ENCODE data around the gene CXCL1. TPM values are rescaled to one million over a fixed set of nuclear protein-coding genes. Genes with fewer than 3 reads are reported as not detected.

The CXCL1 gene
- not detected for total RNA-seq

- Mint-ChIP-seq H3K9me3 (no peaks in the 10 kb centered on the region), H3K36me3 (ENCODE audit: low read depth) (no peaks in the 10 kb centered on the region), H3K27ac (no peak within 1 kb of the TSS), H3K27me3 (ENCODE audit: low read depth) (peaks cover 30% of the 10 kb centered on the region), H3K4me1 (ENCODE audit: low read depth) (peaks cover 3% of the 10 kb centered on the region), H3K4me3 (no peak within 1 kb of the TSS)
- intact Hi-C loops (cut with micrococcal nuclease) = loop anchor here (10.0 kb wide), 1 partner anchor 225 kb away; the partner anchor contains the start of gene CXCL2
- no peak for DNase-seq
- CTCF ChIA-PET = no interaction called here
Observed at GRCh38 chr4:73869130-73870055, at the start of gene CXCL1. TSS of gene CXCL1 (plus strand) at chr4:73869393. CDS start at chr4:73869471, 78 bp downstream.

GRCh38 chr4:73821325-73821724 lies 47.9 kb upstream of the CXCL1 start:
- intact Hi-C loops (cut with micrococcal nuclease) = no loop called here
- H3K4me1 Mint-ChIP-seq (ENCODE audit: low read depth) = no peaks in the 10 kb centered on the region
- no peaks in the 10 kb centered on the region for H3K36me3 Mint-ChIP-seq (ENCODE audit: low read depth)
- CTCF ChIA-PET = no interaction called here
- H3K27me3 Mint-ChIP-seq (ENCODE audit: low read depth) = peaks cover 3% of the 10 kb centered on the region
- H3K4me3 Mint-ChIP-seq = no peak overlapping the region
- H3K27ac Mint-ChIP-seq = no peak overlapping the region
- no peaks in the 10 kb centered on the region for H3K9me3 Mint-ChIP-seq
- DNase-seq = no peak

GRCh38 chr4:73822389-73822788 lies 46.8 kb upstream of the CXCL1 start:
- CTCF ChIA-PET = no interaction called here
- Mint-ChIP-seq H3K27me3 (ENCODE audit: low read depth) (peaks cover 3% of the 10 kb centered on the region), H3K36me3 (ENCODE audit: low read depth) (no peaks in the 10 kb centered on the region), H3K9me3 (no peaks in the 10 kb centered on the region), H3K27ac (no peak overlapping the region), H3K4me3 (no peak overlapping the region), H3K4me1 (ENCODE audit: low read depth) (no peaks in the 10 kb centered on the region)
- intact Hi-C loops (cut with micrococcal nuclease) = no loop called here
- no peak for DNase-seq

- H3K4me1 Mint-ChIP-seq (ENCODE audit: low read depth) = no peaks in the 10 kb centered on the region
- H3K36me3 Mint-ChIP-seq (ENCODE audit: low read depth) = no peaks in the 10 kb centered on the region
- peaks cover 3% of the 10 kb centered on the region for H3K27me3 Mint-ChIP-seq (ENCODE audit: low read depth)
- CTCF ChIA-PET = no interaction called here
- intact Hi-C loops (cut with micrococcal nuclease) = no loop called here
- H3K4me3 Mint-ChIP-seq = no peak overlapping the region
- DNase-seq = no peak
- no peak overlapping the region for H3K27ac Mint-ChIP-seq
- peaks cover 2% of the 10 kb centered on the region for H3K9me3 Mint-ChIP-seq
Observed at GRCh38 chr4:73822812-73823504, 46.2 kb upstream of the CXCL1 start.

DNA sequence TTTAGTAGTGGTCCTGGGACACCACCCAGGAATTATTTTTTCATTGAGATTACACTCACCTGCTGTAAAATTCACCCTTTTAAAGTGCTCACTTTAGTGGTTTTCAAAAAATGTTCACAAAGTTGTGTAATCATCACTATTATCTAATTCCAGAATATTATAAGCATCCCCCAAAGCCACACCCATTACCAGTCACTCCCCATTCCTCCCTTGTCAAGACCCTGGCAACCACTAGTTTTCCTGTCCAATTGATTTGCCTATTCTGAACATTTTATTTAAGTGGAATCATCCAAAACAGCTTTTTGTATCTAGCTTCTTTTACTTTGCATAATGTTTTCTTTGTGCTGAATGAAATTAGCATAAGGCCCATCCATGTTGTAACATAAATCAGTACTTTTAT lies 45.4 kb upstream of the CXCL1 start:
- DNase-seq = no peak
- peaks cover 3% of the 10 kb centered on the region for H3K27me3 Mint-ChIP-seq (ENCODE audit: low read depth)
- H3K27ac Mint-ChIP-seq = no peak overlapping the region
- H3K9me3 Mint-ChIP-seq = peaks cover 2% of the 10 kb centered on the region
- no peaks in the 10 kb centered on the region for H3K36me3 Mint-ChIP-seq (ENCODE audit: low read depth)
- CTCF ChIA-PET = no interaction called here
- intact Hi-C loops (cut with micrococcal nuclease) = no loop called here
- no peak overlapping the region for H3K4me3 Mint-ChIP-seq
- no peaks in the 10 kb centered on the region for H3K4me1 Mint-ChIP-seq (ENCODE audit: low read depth)

DNA sequence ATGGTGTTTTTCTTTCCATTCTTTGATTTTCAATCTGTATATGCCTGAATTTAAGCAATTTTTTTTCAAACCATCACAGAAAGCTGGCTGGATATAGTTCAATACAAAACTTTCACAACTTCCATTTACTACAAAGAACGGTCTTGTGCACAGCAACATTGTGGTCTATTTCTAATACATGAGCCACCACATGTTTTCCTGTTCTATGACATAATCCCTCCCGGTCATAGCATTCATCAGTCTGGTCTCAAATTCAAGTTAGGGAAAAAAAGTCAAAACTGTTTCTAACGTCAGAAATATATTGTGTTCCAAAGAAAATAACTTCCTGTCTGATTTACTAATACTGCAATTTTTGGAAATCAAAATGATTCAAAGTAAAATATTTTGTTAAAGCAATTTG lies 40.2 kb upstream of the CXCL1 start:
- CTCF ChIA-PET = no interaction called here
- Mint-ChIP-seq H3K27ac (no peak overlapping the region), H3K4me3 (no peak overlapping the region), H3K27me3 (ENCODE audit: low read depth) (peaks cover 3% of the 10 kb centered on the region), H3K36me3 (ENCODE audit: low read depth) (no peaks in the 10 kb centered on the region), H3K4me1 (ENCODE audit: low read depth) (no peaks in the 10 kb centered on the region), H3K9me3 (peaks cover 2% of the 10 kb centered on the region)
- DNase-seq = no peak
- intact Hi-C loops (cut with micrococcal nuclease) = no loop called here

DNA sequence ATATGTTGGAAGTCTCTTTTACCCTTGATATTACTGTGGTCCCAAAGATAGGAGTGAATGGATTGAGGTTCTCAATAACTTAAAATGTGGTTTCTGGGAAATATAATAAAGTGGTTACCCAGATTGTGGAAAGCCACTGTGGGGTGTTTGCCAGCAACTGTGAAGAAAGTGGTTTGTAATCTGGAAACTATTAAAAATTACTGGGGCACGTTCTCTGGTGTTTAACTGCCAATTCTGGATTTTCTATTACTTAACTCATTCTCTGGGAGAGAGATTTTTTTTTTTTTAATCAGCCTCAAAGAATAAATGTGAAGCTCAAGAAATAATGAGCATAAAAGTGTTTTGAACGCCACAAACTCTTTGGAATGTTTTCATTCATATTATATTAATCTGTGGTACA lies 37.6 kb upstream of the CXCL1 start:
- intact Hi-C loops (cut with micrococcal nuclease) = no loop called here
- Mint-ChIP-seq H3K9me3 (peaks cover 2% of the 10 kb centered on the region), H3K27me3 (ENCODE audit: low read depth) (no peaks in the 10 kb centered on the region), H3K36me3 (ENCODE audit: low read depth) (no peaks in the 10 kb centered on the region), H3K4me1 (ENCODE audit: low read depth) (no peaks in the 10 kb centered on the region), H3K27ac (no peak overlapping the region), H3K4me3 (no peak overlapping the region)
- DNase-seq = no peak
- CTCF ChIA-PET = no interaction called here

DNA sequence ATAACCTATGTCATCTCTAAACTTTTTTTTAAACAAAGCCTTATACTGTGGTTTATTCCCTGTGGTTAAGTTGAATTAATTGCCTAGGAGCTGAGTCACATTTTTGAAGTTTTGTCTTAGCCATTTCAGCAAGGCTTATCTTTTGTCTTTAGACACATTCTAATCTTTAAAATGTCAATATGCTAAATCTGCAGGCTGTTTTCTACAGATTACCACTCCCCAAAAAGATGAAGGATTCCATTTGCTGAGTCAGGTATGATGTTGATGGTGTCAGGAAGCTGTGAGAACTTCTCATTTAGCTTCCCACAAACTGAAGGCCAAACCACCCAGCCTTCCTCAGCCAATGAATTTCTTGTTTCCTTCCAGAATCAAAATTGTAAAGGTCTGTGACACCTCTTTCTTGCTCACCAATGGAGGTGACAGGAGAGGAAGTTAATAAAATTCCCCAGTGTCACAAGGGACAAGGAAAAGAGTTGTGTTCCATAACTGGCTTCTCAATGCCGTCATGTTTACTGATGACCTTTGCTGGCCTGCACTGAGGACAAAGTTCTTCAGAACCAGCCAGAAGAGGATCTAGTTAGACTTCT lies 36.4 kb upstream of the CXCL1 start:
- Mint-ChIP-seq H3K4me3 (no peak overlapping the region), H3K27me3 (ENCODE audit: low read depth) (peaks cover 8% of the 10 kb centered on the region), H3K4me1 (ENCODE audit: low read depth) (peaks cover 2% of the 10 kb centered on the region), H3K36me3 (ENCODE audit: low read depth) (no peaks in the 10 kb centered on the region), H3K27ac (no peak overlapping the region), H3K9me3 (peaks cover 2% of the 10 kb centered on the region)
- intact Hi-C loops (cut with micrococcal nuclease) = no loop called here
- DNase-seq = no peak
- CTCF ChIA-PET = interaction anchor here (0.5 kb wide), 1 partner anchor 302 kb away, joined by 3 read pairs; no protein-coding TSS in a partner anchor

DNA sequence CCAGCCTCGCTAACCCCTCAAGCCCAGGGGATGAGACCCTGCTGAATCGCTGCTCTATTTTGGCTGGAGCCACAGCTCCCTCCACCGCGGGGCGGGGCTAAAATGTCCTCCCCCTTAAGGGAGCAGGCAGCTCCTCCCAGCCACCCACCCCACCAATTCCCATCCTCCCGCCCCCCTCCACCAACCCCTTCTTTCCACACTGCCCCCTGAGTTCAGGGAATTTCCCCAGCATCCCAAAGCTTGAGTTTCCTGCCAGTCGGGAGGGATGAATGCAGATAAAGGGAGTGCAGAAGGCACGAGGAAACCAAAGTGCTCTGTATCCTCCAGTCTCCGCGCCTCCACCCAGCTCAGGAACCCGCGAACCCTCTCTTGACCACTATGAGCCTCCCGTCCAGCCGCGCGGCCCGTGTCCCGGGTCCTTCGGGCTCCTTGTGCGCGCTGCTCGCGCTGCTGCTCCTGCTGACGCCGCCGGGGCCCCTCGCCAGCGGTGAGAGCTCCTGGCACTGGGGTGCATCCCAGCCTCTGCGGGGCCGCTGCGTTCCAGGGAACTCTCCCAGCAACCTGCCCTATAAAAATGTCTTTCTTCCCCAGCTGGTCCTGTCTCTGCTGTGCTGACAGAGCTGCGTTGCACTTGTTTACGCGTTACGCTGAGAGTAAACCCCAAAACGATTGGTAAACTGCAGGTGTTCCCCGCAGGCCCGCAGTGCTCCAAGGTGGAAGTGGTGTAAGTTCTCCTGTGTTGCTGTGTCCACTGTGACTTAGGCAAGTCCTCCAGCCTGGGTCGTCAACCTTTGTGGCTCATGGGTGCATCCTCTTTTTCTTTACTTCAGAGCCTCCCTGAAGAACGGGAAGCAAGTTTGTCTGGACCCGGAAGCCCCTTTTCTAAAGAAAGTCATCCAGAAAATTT lies 32.6 kb upstream of the CXCL1 start, which contains the start of gene CXCL6:
CXCL6 (plus strand) TSS at position 306 of the 907 bp plus-strand sequence; CDS start at position 379, 73 bp downstream.
- Mint-ChIP-seq H3K27ac (no peak within 1 kb of the TSS), H3K4me3 (no peak within 1 kb of the TSS), H3K36me3 (ENCODE audit: low read depth) (no peaks in the 10 kb centered on the region), H3K27me3 (ENCODE audit: low read depth) (peaks cover 24% of the 10 kb centered on the region), H3K9me3 (no peaks in the 10 kb centered on the region), H3K4me1 (ENCODE audit: low read depth) (peaks cover 2% of the 10 kb centered on the region)
- CTCF ChIA-PET = no interaction called here
- no peak for DNase-seq
- intact Hi-C loops (cut with micrococcal nuclease) = no loop called here

DNA sequence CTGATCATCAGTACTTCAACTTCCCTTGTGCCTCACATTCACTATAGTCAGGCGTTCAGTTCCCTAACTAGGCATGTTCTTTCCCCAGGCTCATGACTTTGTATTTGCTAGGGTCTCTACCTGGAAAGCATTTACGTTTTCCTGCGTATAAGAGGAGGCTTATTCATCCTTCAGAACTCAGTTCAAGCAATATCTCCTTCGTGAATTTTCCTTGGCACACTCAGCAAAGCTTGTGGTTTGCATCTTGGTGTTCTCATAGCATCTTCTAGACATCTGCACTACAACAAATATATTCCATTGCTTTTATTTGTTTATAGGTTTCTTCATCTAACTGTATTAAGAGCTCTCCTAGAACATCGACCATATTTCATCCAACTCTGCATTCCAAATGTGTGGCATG lies 30.1 kb upstream of the CXCL1 start:
- no peak overlapping the region for H3K27ac Mint-ChIP-seq
- peaks cover 2% of the 10 kb centered on the region for H3K4me1 Mint-ChIP-seq (ENCODE audit: low read depth)
- peaks cover 28% of the 10 kb centered on the region for H3K27me3 Mint-ChIP-seq (ENCODE audit: low read depth)
- no peaks in the 10 kb centered on the region for H3K9me3 Mint-ChIP-seq
- CTCF ChIA-PET = no interaction called here
- intact Hi-C loops (cut with micrococcal nuclease) = no loop called here
- no peak for DNase-seq
- H3K36me3 Mint-ChIP-seq (ENCODE audit: low read depth) = no peaks in the 10 kb centered on the region
- H3K4me3 Mint-ChIP-seq = no peak overlapping the region

GRCh38 chr4:73839715-73840114 lies 29.5 kb upstream of the CXCL1 start:
- Mint-ChIP-seq H3K9me3 (no peaks in the 10 kb centered on the region), H3K27ac (no peak overlapping the region), H3K4me1 (ENCODE audit: low read depth) (peaks cover 2% of the 10 kb centered on the region), H3K27me3 (ENCODE audit: low read depth) (peaks cover 28% of the 10 kb centered on the region), H3K36me3 (ENCODE audit: low read depth) (no peaks in the 10 kb centered on the region), H3K4me3 (no peak overlapping the region)
- intact Hi-C loops (cut with micrococcal nuclease) = no loop called here
- CTCF ChIA-PET = no interaction called here
- no peak for DNase-seq
